NCI-H1048 (cell line): ENCODE measurements around the gene CNNM4.
"Not testable (repeated sequence)": the region's sequence is repeated elsewhere in the genome, so short reads cannot be mapped to it uniquely, and the experiment has no call there.

Experiments used
- DNase-seq: peaks from one replicate; lab custom pipeline; 2025; lab: John Stamatoyannopoulos, UW

CNNM4 gene

GRCh38 chr2:96792772-96793749, 32.4 kb downstream of the CNNM4 start:
- no peak for DNase-seq

GRCh38 chr2:96795076-96795475, 34.4 kb downstream of the CNNM4 start:
- DNase-seq, result no peak

- DNase-seq, result not testable (repeated sequence)
Measured at GRCh38 chr2:96796497-96796896, 35.8 kb downstream of the CNNM4 start.

- no peak for DNase-seq
Measured at GRCh38 chr2:96797066-96797625, 36.4 kb downstream of the CNNM4 start.

GRCh38 chr2:96798733-96799622, 38.3 kb downstream of the CNNM4 start:
- DNase-seq, result no peak

- DNase-seq, result no peak
Measured at GRCh38 chr2:96799623-96799935, 38.9 kb downstream of the CNNM4 start.

GRCh38 chr2:96800061-96801004, 39.6 kb downstream of the CNNM4 start:
- no peak for DNase-seq

- DNase-seq, result no peak
Measured at GRCh38 chr2:96801005-96801785, 40.5 kb downstream of the CNNM4 start.

GRCh38 chr2:96801786-96802595, 41.3 kb downstream of the CNNM4 start:
- no peak for DNase-seq

GRCh38 chr2:96802721-96803120, 42.0 kb downstream of the CNNM4 start:
- no peak for DNase-seq

GRCh38 chr2:96804986-96805385, 44.3 kb downstream of the CNNM4 start:
- no peak for DNase-seq

- not testable (repeated sequence) for DNase-seq
Measured at GRCh38 chr2:96805946-96806345, 45.2 kb downstream of the CNNM4 start.

GRCh38 chr2:96806468-96807126, 45.9 kb downstream of the CNNM4 start:
- DNase-seq, result no peak

GRCh38 chr2:96807127-96807471, 46.4 kb downstream of the CNNM4 start:
- no peak for DNase-seq

GRCh38 chr2:96808176-96808837, 47.6 kb downstream of the CNNM4 start:
- DNase-seq, result no peak

GRCh38 chr2:96809216-96809882, 48.6 kb downstream of the CNNM4 start:
- no peak for DNase-seq

- DNase-seq, result no peak
Measured at GRCh38 chr2:96809951-96810782, 49.5 kb downstream of the CNNM4 start.
